BLaER1 (cell line): ENCODE data around the gene MINAR1.

Experiments used
- H3K27ac ChIP-seq: shearing (Covaris generic); formaldehyde crosslinking; 2 replicates; pipeline ENCODE4 v1.8.1; 2022
- H3K27me3 ChIP-seq: shearing (Covaris generic); formaldehyde crosslinking; 2 replicates; pipeline ENCODE4 v1.8.1; 2022
- H3K36me3 ChIP-seq: shearing (Covaris generic); formaldehyde crosslinking; 2 replicates; pipeline ENCODE4 v1.8.1; 2022
- H3K4me1 ChIP-seq: shearing (Covaris generic); formaldehyde crosslinking; 2 replicates; pipeline ENCODE4 v1.8.1; 2022
- H3K4me2 ChIP-seq: shearing (Covaris generic); formaldehyde crosslinking; 2 replicates; pipeline ENCODE4 v1.8.1; 2022
- H3K4me3 ChIP-seq: shearing (Covaris generic); formaldehyde crosslinking; 2 replicates; pipeline ENCODE4 v1.8.1; 2022
- H3K9ac ChIP-seq: shearing (Covaris generic); formaldehyde crosslinking; 2 replicates; pipeline ENCODE4 v1.8.1; 2022
- H3K9me3 ChIP-seq: shearing (Covaris generic); formaldehyde crosslinking; 2 replicates; pipeline ENCODE4 v1.8.1; 2022
- H4K20me1 ChIP-seq: shearing (Covaris generic); formaldehyde crosslinking; 2 replicates; pipeline ENCODE4 v1.8.1; 2022
- Cebpa-rat ChIP-seq: shearing (Covaris generic); IDR thresholded peaks from 2 replicates; pipeline ENCODE4 v1.8.1; 2022

Gene MINAR1

DNA sequence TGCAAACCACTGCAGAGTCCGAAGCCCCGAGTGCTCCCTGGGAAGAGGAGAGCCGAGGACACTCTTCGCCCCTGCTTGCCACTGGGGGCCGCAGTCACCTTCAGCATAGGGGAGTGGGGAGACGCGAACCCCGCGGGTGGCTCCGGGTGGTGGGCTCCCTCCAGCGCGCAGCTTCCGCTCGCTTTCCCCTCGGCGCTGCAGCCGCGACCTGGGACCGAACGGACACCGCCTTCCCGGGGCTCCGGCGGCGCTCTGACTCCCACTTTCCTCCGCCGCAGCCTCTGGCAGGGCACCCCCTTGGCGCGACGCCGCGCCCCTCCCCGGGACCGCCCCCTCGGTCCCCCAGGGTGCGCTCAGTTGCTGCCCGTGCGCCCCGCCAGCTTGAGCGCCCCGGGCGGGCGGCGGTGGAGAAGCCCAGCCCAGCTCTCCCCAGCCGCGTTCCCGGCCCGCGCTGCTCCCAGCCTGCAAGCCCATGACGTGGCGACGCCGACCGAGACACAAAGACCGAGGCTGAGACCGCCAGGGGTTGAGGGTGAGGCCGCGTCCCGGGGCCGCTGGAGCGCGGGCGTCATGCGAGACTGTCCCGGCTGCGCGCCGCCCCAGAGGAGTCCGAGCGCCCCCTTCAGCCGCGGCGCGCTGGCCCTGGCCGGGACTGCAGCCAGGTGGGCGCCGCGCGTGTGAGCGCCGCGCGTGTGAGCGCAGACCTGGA, at the start of gene MINAR1:
MINAR1 (plus strand) TSS at position 701 of the 709 bp plus-strand sequence. CDS start 23,812 bp downstream, outside the sequence.
- no peak within 1 kb of the TSS for H3K27ac ChIP-seq
- H3K4me1 ChIP-seq = peaks cover 18% of the 10 kb centered on the region
- peak within 1 kb of the TSS; percentile 63 for H3K4me2 ChIP-seq
- no peaks in the 10 kb centered on the region for H4K20me1 ChIP-seq
- no peak for TF ChIP-seq Cebpa-rat
- H3K9me3 ChIP-seq = peaks cover 17% of the 10 kb centered on the region
- H3K27me3 ChIP-seq = peaks cover 45% of the 10 kb centered on the region
- no peak within 1 kb of the TSS for H3K9ac ChIP-seq
- peak within 1 kb of the TSS; percentile 47 for H3K4me3 ChIP-seq
- H3K36me3 ChIP-seq = no peaks in the 10 kb centered on the region

DNA sequence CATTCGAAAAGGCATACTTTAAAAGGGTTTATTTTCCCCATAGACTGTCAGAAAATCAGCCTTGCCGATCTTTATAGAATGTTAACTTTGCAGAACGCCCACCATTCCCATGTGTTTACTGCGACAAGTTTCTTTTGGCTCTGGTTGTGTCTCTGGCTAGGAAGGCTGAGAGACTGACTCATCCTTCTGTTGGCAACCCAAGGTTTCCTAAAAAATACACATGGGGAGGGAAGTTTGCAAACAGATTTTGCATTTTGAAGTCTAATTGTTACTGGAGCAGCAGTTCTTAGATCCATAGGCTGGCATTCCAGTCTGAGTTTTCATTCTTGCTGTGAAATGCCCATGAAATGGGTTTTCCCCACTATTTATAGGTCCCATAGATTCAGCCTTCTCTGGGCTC, 37.9 kb upstream of the MINAR1 start:
- Histone ChIP-seq H3K4me1 (no peaks in the 10 kb centered on the region), H3K9me3 (no peaks in the 10 kb centered on the region), H3K4me2 (no peak overlapping the region), H3K36me3 (no peaks in the 10 kb centered on the region), H3K9ac (no peak overlapping the region), H3K27me3 (no peaks in the 10 kb centered on the region), H4K20me1 (no peaks in the 10 kb centered on the region), H3K27ac (no peak overlapping the region), H3K4me3 (no peak overlapping the region)
- TF ChIP-seq Cebpa-rat = no peak

GRCh38 chr15:79396850-79397249, 35.3 kb upstream of the MINAR1 start:
- Histone ChIP-seq H3K27me3 (no peaks in the 10 kb centered on the region), H3K4me3 (no peak overlapping the region), H3K9ac (no peak overlapping the region), H4K20me1 (no peaks in the 10 kb centered on the region), H3K4me2 (no peak overlapping the region), H3K27ac (no peak overlapping the region), H3K4me1 (no peaks in the 10 kb centered on the region), H3K9me3 (no peaks in the 10 kb centered on the region), H3K36me3 (no peaks in the 10 kb centered on the region)
- no peak for TF ChIP-seq Cebpa-rat

DNA sequence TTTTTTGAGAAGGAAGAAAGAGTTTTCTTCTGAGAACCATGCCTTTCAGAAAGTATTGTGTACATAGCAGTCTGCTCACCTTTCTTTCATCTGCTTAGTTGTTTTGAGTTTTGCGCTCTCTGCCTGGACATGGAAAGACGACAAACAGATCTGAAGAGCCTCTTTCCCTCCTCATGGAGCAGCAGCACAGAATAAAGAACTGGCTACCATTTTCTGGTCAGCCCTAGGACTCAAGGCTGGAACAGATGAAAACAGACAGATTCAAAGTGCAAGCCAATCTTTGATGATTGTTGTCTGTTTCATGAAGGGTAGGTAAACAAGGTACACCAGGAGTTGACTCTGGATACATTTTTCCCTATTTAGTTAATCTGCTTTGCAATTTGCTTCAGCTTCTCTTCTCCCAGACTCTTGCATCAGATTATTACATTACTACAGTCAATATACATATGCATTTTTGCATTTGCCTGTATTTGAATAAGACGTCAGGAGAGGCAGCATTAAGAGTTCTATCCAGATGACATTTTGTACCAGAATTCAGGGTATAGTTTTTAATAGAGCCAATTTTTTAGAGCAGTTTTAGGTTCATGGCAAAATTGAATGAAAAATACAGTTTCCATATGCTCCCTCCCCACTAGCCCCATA, 34.7 kb upstream of the MINAR1 start:
- Histone ChIP-seq H3K4me1 (no peaks in the 10 kb centered on the region), H3K9ac (no peak overlapping the region), H3K36me3 (no peaks in the 10 kb centered on the region), H3K4me2 (no peak overlapping the region), H4K20me1 (no peaks in the 10 kb centered on the region), H3K27me3 (no peaks in the 10 kb centered on the region), H3K27ac (no peak overlapping the region), H3K9me3 (no peaks in the 10 kb centered on the region), H3K4me3 (no peak overlapping the region)
- TF ChIP-seq Cebpa-rat = no peak

DNA sequence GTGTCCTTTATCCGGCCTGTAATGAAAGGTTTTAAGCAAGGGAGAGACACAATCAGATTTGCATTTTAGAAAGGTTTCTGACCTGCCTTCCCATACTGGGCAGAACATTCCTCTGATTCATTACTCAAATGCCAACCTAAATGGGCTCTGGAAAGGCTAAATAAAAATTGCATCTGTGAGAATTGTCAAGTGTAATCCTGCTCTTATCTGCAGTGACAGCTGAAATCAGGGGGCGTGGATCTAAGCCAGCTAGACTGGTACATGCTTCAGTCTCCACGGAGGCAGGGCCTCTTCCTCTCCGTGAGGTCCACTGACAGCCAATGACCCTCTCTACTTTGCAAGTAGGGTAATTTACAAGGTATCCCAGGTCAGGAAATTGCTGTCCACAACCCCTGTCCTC, 32.5 kb upstream of the MINAR1 start:
- Histone ChIP-seq H3K4me1 (no peaks in the 10 kb centered on the region), H3K27ac (no peak overlapping the region), H3K27me3 (no peaks in the 10 kb centered on the region), H4K20me1 (no peaks in the 10 kb centered on the region), H3K9me3 (no peaks in the 10 kb centered on the region), H3K4me3 (no peak overlapping the region), H3K4me2 (no peak overlapping the region), H3K9ac (no peak overlapping the region), H3K36me3 (no peaks in the 10 kb centered on the region)
- no peak for TF ChIP-seq Cebpa-rat

GRCh38 chr15:79400650-79401049, 31.5 kb upstream of the MINAR1 start:
- Histone ChIP-seq H4K20me1 (no peaks in the 10 kb centered on the region), H3K27ac (no peak overlapping the region), H3K4me3 (no peak overlapping the region), H3K9me3 (no peaks in the 10 kb centered on the region), H3K9ac (no peak overlapping the region), H3K36me3 (no peaks in the 10 kb centered on the region), H3K27me3 (no peaks in the 10 kb centered on the region), H3K4me1 (no peaks in the 10 kb centered on the region), H3K4me2 (no peak overlapping the region)
- TF ChIP-seq Cebpa-rat = no peak

DNA sequence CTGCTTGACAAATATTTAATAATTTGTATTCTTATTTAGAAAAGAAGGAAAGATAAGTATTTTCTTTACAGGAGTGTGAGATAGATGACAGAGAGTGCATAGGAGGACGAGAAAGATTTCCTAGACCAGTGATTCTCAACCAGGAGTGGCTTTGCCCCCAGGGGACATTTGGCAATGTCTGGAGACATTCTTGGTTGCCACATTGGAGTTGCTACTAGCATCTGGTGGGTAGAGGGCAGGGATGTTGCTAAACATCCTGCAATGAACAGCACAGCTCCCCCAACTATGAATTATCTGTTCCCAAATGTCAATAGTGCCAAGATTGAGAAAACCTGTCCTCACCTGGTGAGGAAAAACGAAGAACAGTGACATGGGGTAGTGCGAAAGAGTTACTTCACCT, 30.8 kb upstream of the MINAR1 start:
- TF ChIP-seq Cebpa-rat = no peak
- H3K9me3 ChIP-seq = no peaks in the 10 kb centered on the region
- no peak overlapping the region for H3K27ac ChIP-seq
- no peak overlapping the region for H3K4me2 ChIP-seq
- no peak overlapping the region for H3K4me3 ChIP-seq
- H3K27me3 ChIP-seq = no peaks in the 10 kb centered on the region
- no peak overlapping the region for H3K9ac ChIP-seq
- H4K20me1 ChIP-seq = no peaks in the 10 kb centered on the region
- H3K36me3 ChIP-seq = no peaks in the 10 kb centered on the region
- no peaks in the 10 kb centered on the region for H3K4me1 ChIP-seq

- H3K9me3 ChIP-seq = no peaks in the 10 kb centered on the region
- H3K27ac ChIP-seq = no peak overlapping the region
- H3K4me2 ChIP-seq = no peak overlapping the region
- TF ChIP-seq Cebpa-rat = no peak
- H4K20me1 ChIP-seq = no peaks in the 10 kb centered on the region
- H3K36me3 ChIP-seq = no peaks in the 10 kb centered on the region
- H3K4me3 ChIP-seq = no peak overlapping the region
- H3K9ac ChIP-seq = no peak overlapping the region
- H3K4me1 ChIP-seq = no peaks in the 10 kb centered on the region
- no peaks in the 10 kb centered on the region for H3K27me3 ChIP-seq
These were observed 30.0 kb upstream of the MINAR1 start for GRCh38 chr15:79402136-79402535.

DNA sequence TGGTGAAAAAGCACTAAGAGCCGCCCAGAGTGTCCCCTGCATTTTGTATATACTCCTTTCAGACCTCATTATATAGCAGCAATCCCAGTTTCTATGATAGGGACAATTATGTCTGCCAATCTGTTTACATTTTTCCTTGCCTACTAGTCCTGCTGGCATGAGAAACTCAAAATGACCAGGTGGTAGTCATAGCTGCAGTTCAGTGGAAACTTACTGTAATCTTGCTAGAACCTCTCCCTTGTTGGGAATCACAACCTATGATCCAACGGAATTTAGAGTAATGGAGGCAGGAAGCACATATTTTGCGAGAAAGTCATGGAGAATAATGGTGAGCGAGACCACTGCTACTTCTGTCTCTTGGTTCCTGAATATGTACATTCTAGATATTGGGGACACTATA, 28.6 kb upstream of the MINAR1 start:
- Histone ChIP-seq H4K20me1 (no peaks in the 10 kb centered on the region), H3K27ac (no peak overlapping the region), H3K9me3 (no peaks in the 10 kb centered on the region), H3K4me3 (no peak overlapping the region), H3K27me3 (no peaks in the 10 kb centered on the region), H3K4me2 (no peak overlapping the region), H3K36me3 (no peaks in the 10 kb centered on the region), H3K9ac (no peak overlapping the region), H3K4me1 (no peaks in the 10 kb centered on the region)
- TF ChIP-seq Cebpa-rat = no peak

DNA sequence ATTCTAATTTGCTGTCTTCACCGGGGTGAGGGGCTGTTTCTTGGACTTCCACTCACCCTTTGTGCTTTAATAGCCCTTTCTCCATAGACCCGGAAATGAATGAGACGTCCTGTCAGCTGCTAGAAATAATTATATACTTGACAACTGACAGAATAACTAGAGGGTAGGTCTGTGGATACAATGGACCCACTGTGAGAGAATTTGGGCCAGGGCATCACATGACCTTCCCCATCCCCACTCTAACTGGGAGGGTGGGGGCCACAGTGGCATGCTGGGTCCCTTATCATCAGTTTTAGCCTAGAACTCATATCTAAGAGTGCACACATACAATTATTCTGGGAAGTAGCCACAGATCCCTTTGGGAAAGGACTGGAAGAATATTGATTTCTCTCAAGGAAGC, 25.9 kb upstream of the MINAR1 start:
- Histone ChIP-seq H3K9me3 (no peaks in the 10 kb centered on the region), H3K9ac (no peak overlapping the region), H3K4me2 (no peak overlapping the region), H3K27ac (no peak overlapping the region), H3K4me1 (peaks cover 5% of the 10 kb centered on the region), H3K36me3 (no peaks in the 10 kb centered on the region), H3K4me3 (no peak overlapping the region), H4K20me1 (no peaks in the 10 kb centered on the region), H3K27me3 (no peaks in the 10 kb centered on the region)
- no peak for TF ChIP-seq Cebpa-rat

GRCh38 chr15:79408041-79408440, 24.1 kb upstream of the MINAR1 start:
- H4K20me1 ChIP-seq = no peaks in the 10 kb centered on the region
- H3K36me3 ChIP-seq = peaks cover 9% of the 10 kb centered on the region; the same call in 1 of the 2 replicates
- no peaks in the 10 kb centered on the region for H3K27me3 ChIP-seq
- H3K27ac ChIP-seq = no peak overlapping the region
- no peak for TF ChIP-seq Cebpa-rat
- no peaks in the 10 kb centered on the region for H3K9me3 ChIP-seq
- no peak overlapping the region for H3K4me3 ChIP-seq
- H3K9ac ChIP-seq = no peak overlapping the region
- H3K4me2 ChIP-seq = no peak overlapping the region
- peaks cover 18% of the 10 kb centered on the region for H3K4me1 ChIP-seq
